ENCODE data around the gene FRMD1. TPM values are rescaled to one million over a fixed set of nuclear protein-coding genes. Genes with fewer than 3 reads are reported as not detected.

FRMD1 gene
- total RNA-seq, 1 experiment from 2014 or later = not detected

DNA sequence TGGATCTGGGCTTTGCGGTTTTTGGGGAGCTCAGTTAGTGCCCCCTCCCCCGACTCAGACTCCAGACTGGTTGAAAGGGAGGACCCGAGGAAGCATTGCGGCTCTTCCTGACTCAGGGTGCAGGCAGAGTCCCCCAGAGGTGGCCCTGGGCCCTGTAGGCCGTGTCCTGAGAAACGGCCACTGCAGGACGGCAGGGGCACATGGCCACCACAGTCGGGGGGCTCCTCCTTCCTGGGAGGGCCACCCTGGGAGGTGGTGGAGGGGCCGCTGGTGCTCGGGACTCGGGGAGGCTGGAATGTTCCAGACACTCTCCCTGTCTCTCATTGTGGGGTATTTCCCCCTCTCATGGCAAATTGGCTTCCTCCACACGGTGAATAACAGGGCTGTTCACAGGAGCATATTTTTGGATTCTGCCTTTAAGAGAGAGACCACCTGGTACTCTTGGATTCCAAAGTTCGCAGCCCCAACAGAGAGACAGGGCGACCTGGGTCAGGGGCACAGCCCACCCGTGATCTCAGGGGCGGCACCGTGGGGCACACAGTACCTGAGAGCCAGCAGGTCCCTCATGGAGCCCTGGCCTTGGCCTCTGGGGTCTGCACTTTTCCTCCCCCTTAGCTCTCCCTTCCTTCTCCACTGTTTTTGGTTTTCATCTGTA lies 35.7 kb downstream of the FRMD1 start (continued):
- no peak for TF ChIP-seq POLR2AphosphoS5 (IDR thresholded peaks at IDR 0.05; ENCODE audit: low read depth, low read length)
- TF ChIP-seq YY1 (IDR thresholded peaks at IDR 0.05; ENCODE audit: extremely low read depth, insufficient replicate concordance, low read depth, low read length) = no peak
- no peak for TF ChIP-seq EGR1 (IDR thresholded peaks at IDR 0.05; ENCODE audit: low read depth)

GRCh38 chr6:168042426-168043192 lies 36.4 kb downstream of the FRMD1 start:
- TF ChIP-seq POLR2AphosphoS5 (IDR thresholded peaks at IDR 0.05; ENCODE audit: low read depth, low read length) = no peak
- Histone ChIP-seq H3K9ac (ENCODE audit: low read length) (no peak overlapping the region), H3K4me3 (replicated peaks in 1 of 2; ENCODE audit: low read depth in 1 of 2, low read length in 2 of 2) (no peak overlapping the region), H3K9me3 (ENCODE audit: control insufficient read depth in 1 of 2, insufficient read depth in 1 of 2, low read depth in 1 of 2, low read length in 2 of 2) (no peaks in the 10 kb centered on the region), H3K27me3 (ENCODE audit: insufficient read depth, low read length) (peaks cover 3% of the 10 kb centered on the region; the same call in 1 of the 2 replicates), H3K79me2 (ENCODE audit: insufficient read depth, low read length) (no peaks in the 10 kb centered on the region), H3K36me3 (ENCODE audit: control insufficient read depth in 1 of 2, insufficient read depth in 2 of 2, low read length in 2 of 2) (no peaks in the 10 kb centered on the region), H4K20me1 (ENCODE audit: insufficient read depth) (no peaks in the 10 kb centered on the region), H3K27ac (ENCODE audit: low read depth, low read length) (no peak overlapping the region), H3K4me1 (ENCODE audit: control insufficient read depth in 1 of 2, insufficient read depth in 2 of 2, low read length in 2 of 2) (no peaks in the 10 kb centered on the region; a peak in 2 of 4 replicates), H3K9me2 (ENCODE audit: insufficient read depth) (no peaks in the 10 kb centered on the region), H2AFZ (ENCODE audit: low read depth, low read length, poor library complexity, severe bottlenecking) (no peak overlapping the region), H3K4me2 (ENCODE audit: low read length) (no peak overlapping the region)
- ChIA-PET CTCF (no interaction called here), POLR2A (no interaction called here), RAD21 (ENCODE audit: low non-redundant PET in 1 of 2, low total read pairs in 2 of 2, uncharacterized antibody in 2 of 2, unreplicated experiment in 2 of 2) (no interaction called here)
- ATAC-seq (no peak), DNase-seq (ENCODE audit: low read depth, low spot score) (no peak)
- intact Hi-C loops (cut with micrococcal nuclease) = no loop called here
- BruUV-seq (replicated peaks) = no TSS peak

DNA sequence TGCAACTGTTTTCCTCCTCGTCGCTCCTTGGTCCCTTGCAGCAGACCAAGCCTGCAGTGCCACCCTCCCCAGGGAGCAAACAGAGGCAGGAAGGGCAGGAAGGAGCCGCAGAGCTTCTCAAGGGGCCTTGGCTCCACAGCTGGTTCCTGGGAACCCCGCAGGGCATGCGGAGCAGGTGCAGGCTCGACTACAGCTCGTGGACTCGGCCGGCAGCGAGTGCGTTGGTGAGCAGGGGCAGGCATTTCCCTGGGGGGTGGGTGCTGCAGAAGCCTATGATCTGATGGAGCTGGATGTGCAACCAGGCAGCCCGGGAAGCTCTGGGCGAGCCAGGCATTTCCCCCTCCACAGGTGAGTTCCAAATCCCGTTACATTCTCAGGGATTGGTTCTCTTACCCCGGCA lies 37.1 kb downstream of the FRMD1 start:
- Histone ChIP-seq H3K9me3 (ENCODE audit: control insufficient read depth in 1 of 2, insufficient read depth in 1 of 2, low read depth in 1 of 2, low read length in 2 of 2) (no peaks in the 10 kb centered on the region), H3K9ac (ENCODE audit: low read length) (no peak overlapping the region), H3K27ac (ENCODE audit: low read depth, low read length) (no peak overlapping the region), H3K27me3 (ENCODE audit: insufficient read depth, low read length) (peaks cover 6% of the 10 kb centered on the region; the same call in 1 of the 2 replicates), H3K79me2 (ENCODE audit: insufficient read depth, low read length) (no peaks in the 10 kb centered on the region), H3K9me2 (ENCODE audit: insufficient read depth) (no peaks in the 10 kb centered on the region), H3K4me1 (ENCODE audit: control insufficient read depth in 1 of 2, insufficient read depth in 2 of 2, low read length in 2 of 2) (no peaks in the 10 kb centered on the region; a peak in 2 of 4 replicates), H3K4me2 (ENCODE audit: low read length) (no peak overlapping the region), H4K20me1 (ENCODE audit: insufficient read depth) (no peaks in the 10 kb centered on the region), H2AFZ (ENCODE audit: low read depth, low read length, poor library complexity, severe bottlenecking) (no peak overlapping the region), H3K36me3 (ENCODE audit: control insufficient read depth in 1 of 2, insufficient read depth in 2 of 2, low read length in 2 of 2) (no peaks in the 10 kb centered on the region), H3K4me3 (replicated peaks in 1 of 2; ENCODE audit: low read depth in 1 of 2, low read length in 2 of 2) (no peak overlapping the region)
- no TSS peak for BruUV-seq (replicated peaks)
- no peak for TF ChIP-seq CBX3 (IDR thresholded peaks at IDR 0.05; ENCODE audit: low read depth)
- no peak for TF ChIP-seq SP1 (IDR thresholded peaks at IDR 0.05; ENCODE audit: low read depth)
- no peak for TF ChIP-seq SIN3A (IDR thresholded peaks at IDR 0.05; ENCODE audit: low read depth)
- TF ChIP-seq JUND (IDR thresholded peaks at IDR 0.05) = no peak
- TF ChIP-seq ZNF274 (IDR thresholded peaks at IDR 0.05; ENCODE audit: low read depth, low read length) = no peak
- no peak for TF ChIP-seq CEBPB (IDR thresholded peaks at IDR 0.05; ENCODE audit: low read depth)
- TF ChIP-seq SRF (IDR thresholded peaks at IDR 0.05; ENCODE audit: low read depth) = no peak
- TF ChIP-seq EZH2phosphoT487 (IDR thresholded peaks at IDR 0.05; ENCODE audit: borderline replicate concordance) = no peak
- TF ChIP-seq, protein P1, sequence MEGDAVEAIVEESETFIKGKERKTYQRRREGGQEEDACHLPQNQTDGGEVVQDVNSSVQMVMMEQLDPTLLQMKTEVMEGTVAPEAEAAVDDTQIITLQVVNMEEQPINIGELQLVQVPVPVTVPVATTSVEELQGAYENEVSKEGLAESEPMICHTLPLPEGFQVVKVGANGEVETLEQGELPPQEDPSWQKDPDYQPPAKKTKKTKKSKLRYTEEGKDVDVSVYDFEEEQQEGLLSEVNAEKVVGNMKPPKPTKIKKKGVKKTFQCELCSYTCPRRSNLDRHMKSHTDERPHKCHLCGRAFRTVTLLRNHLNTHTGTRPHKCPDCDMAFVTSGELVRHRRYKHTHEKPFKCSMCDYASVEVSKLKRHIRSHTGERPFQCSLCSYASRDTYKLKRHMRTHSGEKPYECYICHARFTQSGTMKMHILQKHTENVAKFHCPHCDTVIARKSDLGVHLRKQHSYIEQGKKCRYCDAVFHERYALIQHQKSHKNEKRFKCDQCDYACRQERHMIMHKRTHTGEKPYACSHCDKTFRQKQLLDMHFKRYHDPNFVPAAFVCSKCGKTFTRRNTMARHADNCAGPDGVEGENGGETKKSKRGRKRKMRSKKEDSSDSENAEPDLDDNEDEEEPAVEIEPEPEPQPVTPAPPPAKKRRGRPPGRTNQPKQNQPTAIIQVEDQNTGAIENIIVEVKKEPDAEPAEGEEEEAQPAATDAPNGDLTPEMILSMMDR (IDR thresholded peaks at IDR 0.05 in 2 of 3, conservative IDR thresholded peaks at IDR 0.05 in 1 of 3; ENCODE audit: borderline replicate concordance in 1 of 3, insufficient read depth in 1 of 3, low read depth in 2 of 3, low read length in 2 of 3) = no peak
- no peak for TF ChIP-seq EZH2 (IDR thresholded peaks at IDR 0.05)
- TF ChIP-seq TCF7L2 (IDR thresholded peaks at IDR 0.05; ENCODE audit: borderline replicate concordance, extremely low read depth, insufficient read depth, insufficient read length) = no peak
- no peak for TF ChIP-seq MAX (IDR thresholded peaks at IDR 0.05)
- peak; percentile 63 for ATAC-seq
- ChIA-PET RAD21 (ENCODE audit: low non-redundant PET in 1 of 2, low total read pairs in 2 of 2, uncharacterized antibody in 2 of 2, unreplicated experiment in 2 of 2) (no interaction called here), POLR2A (no interaction called here), CTCF (no interaction called here)
- intact Hi-C loops (cut with micrococcal nuclease) = no loop called here
- DNase-seq (ENCODE audit: low read depth, low spot score) = no peak

Measured in HCT116 (cell line).